CD4-positive, alpha-beta T cell treated with Interleukin-1 beta for 1 hour (primary cell): ENCODE measurements around the gene PDIK1L.

Experiments
- DNase-seq, 2 donors: peaks; one replicate each; pipeline ENCODE4 v3.0.0-alpha.2; 2020 to 2022

The PDIK1L gene

DNA sequence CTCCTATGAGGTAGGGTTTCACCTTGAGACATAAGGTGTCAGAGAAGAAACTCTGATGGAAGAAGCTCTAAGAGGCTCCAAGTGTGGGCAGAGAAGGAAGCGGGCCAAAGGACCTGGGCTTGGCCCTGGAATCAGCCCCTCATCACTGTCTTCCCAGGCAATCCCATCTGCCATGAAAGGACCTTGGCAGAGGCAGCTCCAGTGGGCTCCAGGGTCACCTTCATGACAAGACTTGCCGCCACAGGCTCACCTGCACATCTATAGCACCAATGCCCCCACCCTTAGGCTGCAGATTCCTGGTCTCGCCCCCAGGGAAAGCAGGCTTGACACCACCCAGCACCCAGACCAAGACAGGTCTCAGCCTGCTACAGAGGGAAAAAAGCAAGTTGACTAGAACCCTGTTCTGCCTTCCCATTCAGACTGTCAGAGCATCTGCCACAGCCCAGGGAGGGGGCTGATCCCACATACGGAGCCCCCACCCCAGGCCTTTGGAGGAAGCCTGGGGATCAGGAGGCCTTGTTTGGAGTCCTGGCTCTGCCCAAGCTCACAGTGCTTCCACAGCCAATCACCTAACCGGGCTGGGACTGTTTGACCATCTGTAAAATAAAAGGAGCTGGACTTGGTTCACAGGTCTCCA lies 46.8 kb downstream of the PDIK1L start:
- no peak for DNase-seq

DNA sequence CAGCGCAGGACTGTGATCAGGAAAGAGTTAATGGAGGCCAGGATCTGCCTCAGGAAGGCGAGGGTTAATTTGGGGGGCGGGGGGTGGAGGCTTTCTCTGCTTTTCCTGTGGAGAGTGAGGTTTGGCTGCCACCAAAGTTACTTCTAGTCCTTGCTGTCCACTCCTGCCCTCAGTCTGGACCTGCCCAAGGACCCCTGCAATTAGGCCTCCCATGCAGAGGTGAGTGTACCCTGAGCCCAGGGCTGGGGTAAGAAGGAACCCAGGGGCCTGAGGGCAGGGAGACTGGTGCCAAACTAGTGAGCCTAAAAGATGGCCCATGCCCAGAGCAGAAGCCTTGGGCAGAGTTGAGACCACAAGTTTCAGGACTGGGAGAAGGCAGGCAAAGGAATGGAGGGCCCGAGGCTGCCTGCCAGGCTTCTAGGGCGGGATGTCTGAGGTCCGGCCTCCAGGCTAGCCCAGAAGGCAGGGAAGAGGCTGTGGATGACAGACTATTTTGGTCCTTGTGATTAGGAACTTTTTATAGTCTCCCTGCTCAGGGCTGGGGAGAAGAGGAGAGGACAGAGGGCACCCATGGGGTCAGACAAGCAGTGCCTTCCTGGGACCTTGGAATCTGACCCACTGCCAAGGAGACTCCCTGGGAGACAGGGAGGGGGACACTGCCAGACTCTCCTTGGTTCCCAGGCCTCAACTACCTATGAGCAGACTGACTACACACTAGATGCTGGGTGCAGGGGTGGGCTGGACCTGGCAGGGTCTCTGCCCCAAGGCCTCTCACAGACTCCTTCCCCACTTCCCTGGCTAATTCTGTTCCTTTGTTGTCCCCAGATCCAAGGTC lies 47.5 kb downstream of the PDIK1L start, which contains the start of gene FAM110D:
Gene FAM110D (plus strand): TSS at position 172 of the 835 bp plus-strand sequence. CDS start 2,213 bp downstream, outside the sequence.
- DNase-seq: no peak

DNA sequence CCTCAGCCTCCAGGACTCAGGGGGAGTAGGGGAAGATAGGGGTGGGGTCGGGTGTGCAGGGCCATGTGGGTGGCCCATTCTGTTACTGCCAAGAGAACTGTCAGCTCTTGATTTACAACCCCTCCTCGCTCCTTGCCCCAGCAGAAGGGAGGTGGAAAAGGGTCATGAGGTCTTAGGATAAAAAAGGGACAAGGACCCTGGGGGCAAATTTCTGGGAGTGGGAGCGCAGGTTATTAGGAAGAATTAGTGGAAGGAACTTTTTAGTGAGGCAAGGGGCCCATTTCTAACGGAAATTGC lies 48.1 kb downstream of the PDIK1L start:
- no peak for DNase-seq

DNA sequence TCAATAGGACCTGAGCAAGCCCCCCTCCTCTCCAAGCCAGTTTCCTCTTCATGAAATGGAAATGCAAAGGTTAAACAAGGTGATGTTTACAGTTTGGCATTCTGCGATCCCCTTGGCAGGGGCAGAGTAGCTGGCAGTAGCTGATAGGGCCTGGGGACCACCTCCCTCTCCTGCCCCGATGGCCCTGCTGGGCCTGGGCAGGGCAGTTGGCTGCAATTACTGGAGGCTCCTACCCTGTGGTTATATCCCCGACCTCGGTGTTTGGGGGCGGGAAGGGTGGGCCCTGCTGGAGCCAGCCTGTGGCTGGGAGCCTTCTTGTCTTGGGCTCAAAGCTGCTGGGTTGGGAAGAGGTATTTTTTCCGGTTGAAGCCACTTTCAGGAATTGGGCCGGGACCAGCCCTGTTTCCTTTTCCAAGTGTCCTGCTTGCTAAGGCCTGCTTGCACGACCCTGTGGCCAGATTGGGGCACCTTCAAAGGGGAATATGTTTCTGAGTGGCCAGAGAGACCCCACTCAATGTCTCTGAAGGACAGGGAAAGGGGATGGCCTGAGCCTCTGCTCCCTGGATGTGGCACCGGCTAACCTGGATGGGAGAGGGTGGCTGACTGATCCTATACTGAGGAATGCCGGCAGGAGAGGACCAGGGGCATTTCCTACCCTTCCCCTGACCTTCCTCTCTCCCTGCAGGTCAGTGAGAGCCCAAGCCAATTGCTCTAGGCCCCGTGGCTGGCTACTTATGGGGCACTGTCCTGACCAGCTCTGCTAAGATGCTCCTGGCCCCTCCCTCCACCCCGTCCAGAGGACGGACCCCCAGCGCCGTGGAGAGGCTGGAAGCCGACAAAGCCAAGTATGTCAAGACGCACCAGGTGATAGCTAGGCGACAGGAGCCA lies 49.1 kb downstream of the PDIK1L start:
- no peak for DNase-seq

DNA sequence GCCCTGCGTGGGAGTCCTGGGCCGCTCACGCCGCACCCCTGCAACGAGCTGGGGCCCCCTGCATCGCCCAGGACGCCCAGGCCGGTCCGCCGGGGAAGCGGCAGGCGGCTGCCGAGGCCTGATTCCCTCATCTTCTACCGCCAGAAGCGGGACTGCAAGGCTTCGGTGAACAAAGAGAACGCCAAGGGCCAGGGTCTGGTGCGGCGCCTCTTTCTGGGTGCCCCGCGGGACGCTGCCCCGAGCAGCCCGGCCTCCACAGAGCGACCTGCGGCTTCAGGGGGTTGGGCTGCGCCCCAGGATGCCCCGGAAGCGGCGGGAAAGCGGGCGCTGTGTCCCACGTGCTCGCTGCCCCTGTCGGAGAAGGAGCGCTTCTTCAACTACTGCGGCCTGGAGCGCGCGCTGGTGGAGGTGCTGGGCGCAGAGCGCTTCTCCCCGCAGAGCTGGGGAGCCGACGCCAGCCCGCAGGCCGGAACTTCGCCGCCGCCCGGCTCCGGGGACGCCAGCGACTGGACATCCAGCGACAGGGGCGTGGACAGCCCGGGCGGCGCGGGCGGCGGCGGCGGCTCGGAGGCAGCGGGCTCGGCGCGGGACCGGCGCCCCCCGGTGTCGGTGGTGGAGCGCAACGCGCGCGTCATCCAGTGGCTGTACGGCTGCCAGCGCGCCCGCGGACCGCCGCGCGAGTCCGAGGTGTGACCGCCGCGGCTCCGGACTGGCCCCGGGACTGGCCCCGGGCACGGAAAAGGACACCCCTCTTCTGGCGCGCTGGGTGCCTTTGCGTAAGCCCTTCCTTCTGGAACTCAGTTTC lies 50.0 kb downstream of the PDIK1L start:
- DNase-seq: peak; percentile 25 to 36

DNA sequence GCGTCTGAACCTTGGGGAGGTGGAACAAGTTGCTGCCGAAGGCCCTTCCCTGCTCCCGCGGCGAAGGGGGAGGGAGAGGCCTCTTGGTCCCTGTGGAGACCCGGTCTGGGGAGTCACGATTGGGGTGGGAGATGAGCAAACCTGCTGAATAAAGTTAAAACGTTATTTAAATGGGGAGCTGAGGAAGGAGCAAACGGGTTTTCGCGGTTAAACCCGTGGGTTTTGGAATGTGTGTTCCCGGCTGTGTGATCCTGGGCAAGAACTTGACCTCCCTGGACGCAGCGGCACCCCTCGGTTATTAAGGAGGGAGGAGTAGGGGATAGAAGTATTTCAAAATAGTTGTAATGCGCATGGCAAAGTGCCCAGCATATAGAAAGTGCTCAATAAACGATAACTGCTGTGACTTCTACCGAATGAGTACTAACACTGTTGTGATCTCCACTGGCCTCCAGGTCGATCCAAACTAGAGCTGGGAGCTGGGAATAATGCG lies 50.6 kb downstream of the PDIK1L start:
- no peak for DNase-seq

DNA sequence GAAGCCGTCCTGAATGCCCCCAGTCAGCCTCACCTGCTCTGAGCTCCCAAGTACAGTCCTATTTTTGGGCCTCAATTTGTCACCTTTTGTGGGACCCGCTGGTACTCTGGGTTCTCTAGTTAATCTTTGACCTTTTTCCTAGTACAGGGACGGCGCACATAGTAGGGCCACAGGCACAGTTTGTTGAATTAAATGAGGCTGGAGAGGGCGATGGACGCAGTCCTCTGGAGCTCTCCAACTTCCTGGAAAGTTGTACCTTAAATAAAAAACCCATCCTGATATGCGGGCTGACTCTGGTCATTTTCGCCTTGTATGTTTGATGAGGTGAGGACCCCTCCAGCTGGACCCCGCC lies 52.0 kb downstream of the PDIK1L start:
- no peak for DNase-seq

DNA sequence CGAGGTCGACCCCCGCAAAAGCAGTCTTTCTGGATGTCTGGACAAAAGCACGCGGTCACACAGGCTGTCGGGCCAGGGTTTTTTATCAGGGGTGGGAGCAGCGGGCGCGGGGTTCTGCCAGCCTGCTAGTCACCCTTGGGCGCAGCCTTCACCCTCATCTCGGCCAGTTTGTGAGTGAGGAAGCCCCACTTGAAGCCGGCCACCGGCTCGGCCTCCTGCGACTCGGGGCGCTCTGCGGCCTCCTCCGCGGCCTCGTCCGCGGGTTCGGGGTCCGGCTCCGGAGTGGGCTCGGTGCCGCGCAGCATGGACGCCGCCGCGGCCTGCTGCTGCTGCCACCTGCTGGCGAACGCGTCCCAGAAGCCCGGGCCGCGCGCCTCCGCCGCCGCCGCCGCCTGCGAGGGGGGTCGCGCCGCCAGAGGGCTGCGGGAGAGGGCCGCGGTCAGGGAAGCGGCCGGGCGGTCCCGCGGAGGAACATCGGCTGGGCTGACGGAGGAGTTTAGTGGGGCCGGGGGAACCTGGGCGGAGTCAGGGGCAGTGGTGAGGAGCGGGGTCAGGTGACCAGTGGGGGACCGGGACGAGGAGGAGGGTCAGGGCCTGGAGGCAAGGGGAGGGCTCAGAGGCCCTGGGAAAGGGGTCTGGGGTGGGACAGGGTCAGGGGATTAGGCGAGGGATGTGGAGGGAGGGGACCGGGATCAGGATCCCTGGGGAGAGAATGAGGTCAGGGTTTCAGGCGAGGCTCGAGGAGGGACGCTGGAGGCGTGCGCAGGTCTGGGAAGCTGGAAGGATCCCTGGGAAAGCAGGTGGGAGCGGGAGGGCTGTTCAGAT lies 52.6 kb downstream of the PDIK1L start:
- DNase-seq: peak; percentile 31 to 59

DNA sequence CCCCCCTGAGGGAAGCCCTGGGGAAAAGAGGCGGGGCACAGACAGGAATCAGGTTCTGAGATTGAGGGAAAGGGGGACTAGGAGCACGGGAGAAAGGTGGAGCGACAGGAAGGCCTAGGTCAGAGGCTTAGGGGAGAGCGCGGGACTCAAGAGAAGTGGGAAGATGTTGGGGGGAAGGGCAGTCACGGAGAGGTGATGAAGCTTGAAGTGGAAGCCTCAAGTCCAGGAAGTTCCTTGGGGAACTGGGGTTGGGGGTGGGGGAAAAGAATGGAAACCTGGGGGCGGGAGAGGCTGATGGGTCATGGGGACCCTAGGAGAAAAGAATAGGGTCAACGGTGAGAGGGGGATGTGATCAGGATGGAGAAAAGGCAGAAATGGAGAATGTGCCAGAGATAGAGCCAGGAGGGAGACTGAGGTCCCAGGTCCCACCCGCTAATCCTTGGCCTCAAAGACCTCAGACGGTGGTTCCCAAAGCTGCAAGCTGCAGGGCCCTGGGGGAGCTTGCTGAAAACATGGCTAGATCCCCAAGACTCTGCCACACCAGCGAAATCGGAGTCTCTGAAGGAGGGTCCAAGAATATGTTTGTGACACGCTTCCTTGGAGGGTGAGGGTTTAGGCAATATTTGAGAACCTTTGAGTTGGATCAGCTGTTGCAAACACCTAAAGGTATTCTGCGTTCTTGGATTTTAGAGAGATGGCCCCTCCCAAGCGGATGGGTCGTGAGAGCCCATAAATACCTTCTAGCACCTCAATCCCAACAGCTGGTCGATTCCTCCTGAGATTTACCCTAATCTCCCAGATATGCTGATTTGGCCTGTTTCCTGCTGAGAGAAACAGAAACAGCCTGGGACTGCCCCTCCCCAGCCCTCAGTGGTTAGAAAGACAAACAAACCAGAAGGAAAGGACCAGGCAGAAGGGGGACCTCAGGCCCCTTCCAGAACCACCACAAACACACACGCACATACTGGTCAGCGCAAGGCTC lies 53.5 kb downstream of the PDIK1L start:
- DNase-seq: no peak

DNA sequence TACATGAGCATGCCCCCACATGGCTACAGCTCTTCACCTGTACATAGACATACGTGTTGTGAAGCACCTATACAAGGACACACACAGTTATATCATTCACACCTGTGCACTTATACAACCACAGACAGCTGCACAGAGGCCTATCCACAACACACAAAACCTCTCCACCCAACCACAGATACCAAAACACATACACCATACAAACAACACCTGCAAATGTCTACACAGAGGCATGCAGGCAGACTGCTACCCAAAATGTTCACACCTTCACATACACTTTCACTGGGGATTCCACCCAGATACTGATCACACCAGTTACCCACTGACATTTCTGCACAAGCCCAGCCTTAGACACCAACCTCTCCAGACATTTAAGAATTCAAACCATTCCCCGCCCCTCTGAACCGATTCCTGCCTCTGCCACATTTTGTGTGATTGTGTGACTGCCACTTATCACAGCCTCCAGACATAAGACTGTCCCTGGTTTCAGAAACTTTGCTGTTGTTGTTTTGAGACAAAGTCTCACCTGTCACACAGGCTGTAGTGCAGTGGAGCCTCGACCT lies 55.2 kb downstream of the PDIK1L start:
- no peak for DNase-seq

DNA sequence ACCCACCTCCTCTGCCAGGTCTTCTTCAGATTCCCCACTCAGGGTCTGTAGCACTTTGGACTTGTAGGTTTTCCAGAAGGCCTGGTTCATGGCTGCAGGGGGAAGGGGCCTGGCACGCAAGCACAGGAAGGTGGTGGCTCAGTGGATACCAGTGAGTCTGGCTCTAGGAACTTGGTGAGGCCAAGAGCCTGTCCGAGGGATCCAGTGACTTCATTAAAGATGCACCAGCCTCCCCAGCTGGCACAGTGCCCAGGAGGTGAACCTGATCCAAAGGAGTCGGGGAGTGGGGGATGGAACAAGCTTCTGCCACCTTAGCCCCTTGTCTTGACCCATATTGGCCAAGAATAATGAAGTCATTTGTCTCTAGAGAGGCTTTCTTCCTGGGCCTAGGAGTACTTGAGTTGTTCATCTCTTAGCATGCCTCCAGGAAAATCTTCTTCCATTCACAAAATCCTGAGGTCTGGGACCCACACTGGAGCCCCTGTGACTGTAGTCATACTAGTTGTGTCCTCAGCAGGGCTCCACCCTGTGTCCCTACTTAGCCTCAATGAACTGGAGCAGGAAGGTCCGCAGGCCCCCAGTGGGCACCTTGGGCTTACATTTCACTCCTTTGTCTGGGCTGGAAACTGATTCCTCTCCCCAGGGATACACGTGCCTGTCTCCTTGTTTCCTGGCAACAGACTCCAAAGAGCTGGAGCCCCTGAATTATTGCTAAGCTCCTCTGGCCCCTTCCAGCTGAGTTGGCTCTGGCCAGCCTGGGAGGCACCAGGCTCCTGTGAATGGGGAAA lies 57.0 kb downstream of the PDIK1L start, which contains the start of gene C1orf232:
Gene C1orf232 (minus strand): TSS at position 554 of the 788 bp plus-strand sequence. CDS start 464 bp downstream, at position 90.
- no peak for DNase-seq

DNA sequence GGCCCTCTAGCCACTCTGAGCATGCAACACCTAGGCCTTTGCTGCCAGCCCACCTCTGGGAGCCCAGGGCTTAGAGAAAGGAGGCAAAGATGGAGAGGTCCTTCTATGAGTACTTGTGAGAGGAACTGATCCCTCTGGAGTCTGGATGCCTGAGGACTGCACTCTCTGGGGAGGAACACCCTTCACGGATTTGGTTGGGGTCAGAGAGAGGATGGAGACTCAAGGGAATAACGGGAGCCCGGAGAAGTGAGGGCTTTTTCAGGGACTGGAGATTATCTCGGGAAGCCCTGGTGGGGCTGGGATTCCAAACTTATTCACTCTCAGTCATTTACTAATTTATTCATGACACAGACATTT lies 57.6 kb downstream of the PDIK1L start:
- DNase-seq: no peak

DNA sequence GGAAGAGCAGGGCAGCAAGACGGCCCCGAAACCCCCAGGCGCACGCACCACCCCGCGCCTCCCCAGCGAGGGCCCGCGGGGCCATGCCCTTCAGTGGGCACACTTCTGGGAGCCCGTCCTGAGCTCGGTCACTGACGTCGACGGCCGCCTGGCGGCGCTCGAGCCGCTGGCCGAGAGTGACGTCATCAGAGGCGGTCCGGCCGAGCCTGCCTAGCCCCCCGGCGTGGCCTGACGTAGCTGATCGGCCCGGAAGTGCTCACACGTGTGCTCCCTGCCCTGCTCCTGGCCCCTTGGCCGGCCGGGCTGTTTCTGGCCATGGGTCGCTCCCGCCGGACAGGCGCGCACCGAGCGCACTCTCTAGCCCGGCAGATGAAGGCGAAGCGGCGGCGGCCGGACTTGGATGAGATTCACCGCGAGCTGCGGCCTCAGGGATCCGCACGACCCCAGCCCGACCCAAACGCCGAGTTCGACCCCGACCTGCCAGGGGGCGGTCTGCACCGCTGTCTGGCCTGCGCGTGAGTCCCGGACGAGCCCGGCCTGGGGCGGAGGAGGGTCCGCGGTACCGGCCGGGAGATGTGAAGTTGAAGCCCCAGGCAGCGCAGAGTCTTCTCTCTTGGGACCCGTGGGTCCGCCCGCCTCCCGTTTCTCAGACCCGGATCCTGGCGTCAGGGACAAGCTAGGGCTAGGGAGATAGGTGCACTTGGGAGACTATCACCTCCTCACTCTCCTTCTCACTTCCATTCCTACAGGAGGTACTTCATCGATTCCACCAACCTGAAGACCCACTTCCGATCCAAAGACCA lies 58.2 kb downstream of the PDIK1L start, which contains the start of gene ZNF593:
Gene ZNF593 (plus strand): TSS at position 240 of the 803 bp plus-strand sequence. CDS start 76 bp downstream, at position 316.
- peak; percentile 91 for DNase-seq

DNA sequence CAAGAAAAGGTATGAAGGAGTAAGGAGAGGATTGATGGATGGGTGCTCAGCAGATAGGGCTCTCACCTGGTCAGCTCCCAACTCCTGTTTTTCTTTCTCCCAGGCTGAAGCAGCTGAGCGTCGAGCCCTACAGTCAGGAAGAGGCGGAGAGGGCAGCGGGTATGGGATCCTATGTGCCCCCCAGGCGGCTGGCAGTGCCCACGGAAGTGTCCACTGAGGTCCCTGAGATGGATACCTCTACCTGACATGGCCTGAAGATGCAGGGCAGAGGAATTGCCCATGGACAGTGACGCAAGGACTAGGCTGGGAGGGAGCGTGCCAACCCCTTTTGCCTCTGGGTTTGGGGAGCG lies 58.8 kb downstream of the PDIK1L start:
- DNase-seq: no peak

DNA sequence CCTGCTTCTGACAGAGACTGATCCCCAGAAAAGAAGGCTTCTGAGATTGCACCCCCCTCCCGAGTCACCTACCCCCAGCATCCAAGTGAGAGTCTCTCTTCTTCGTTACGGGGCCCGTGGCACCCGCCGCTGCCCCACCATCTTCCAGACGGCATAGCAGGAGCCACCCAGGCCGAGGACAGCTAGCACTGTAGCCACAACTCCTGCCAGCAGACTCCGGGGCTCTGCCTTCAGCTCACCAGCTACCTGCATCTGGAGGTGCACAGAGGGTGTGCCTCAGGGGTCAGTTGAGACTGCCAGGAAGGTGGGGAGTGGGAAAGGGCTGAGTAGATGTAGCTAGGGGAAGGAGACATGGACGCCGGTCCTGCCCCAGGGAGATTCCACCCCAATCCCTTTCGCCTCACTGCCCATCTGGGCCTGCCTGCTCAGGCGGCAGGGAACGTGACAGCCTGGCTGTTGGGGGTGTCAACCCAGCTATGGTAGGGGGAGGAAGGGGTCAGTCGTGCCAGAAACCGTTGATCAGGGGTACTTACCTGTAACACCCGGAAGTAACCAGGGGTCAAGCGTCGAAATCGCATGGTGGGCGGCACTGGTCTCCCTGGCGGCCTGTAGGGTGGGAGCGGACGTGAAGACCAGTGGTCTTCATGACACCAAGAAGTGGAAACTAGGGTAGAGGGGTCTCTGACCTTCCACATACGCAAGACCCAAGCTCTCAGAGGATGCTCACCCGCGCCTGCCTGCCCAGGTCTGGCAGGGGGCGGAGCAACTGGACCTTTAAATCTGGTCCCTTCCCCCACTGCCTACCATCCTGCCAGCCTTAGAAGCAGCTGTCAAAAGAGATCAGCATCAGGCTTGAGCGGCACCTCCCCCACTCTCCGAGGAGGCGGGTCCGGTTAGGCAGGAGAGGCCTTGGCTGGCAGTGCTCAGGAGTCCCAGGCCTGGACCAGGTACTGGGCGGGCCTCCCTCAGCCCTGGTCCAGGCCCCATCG lies 59.8 kb downstream of the PDIK1L start, which contains the start of gene ZNF593OS:
Gene ZNF593OS (minus strand): TSS at position 749 of the 989 bp plus-strand sequence. CDS start 171 bp downstream, at position 578.
- DNase-seq: no peak
